Ovary (tissue), 3 donors: ENCODE measurements around the gene DAB1.

Experiments used
- EP300 ChIP-seq: sonication (generic); formaldehyde crosslinking; IDR thresholded peaks from one replicate; pipeline ENCODE4 v1.6.1; 2017; ENCODE audit warnings: antibody characterized with exemption
- POLR2A ChIP-seq: fragments of 450-650 bp; IDR thresholded peaks from one replicate; pipeline ENCODE4 v1.6.1; 2017; ENCODE audit warnings: antibody characterized with exemption, mild to moderate bottlenecking, moderate library complexity
- TF ChIP-seq, protein P1 (sequence below), 3 donors: fragments of 450-650 bp in 2 of 3; fragments of 200-600 bp in 1 of 3; IDR thresholded peaks; one replicate each; pipeline versions ENCODE4 v1.5.1 to v1.8.0; 2016 to 2022; ENCODE audit warnings: antibody characterized with exemption in 3 of 3, mild to moderate bottlenecking in 1 of 3
- donor health status: DM: no; HTN: no; CAD: no.

- TF ChIP-seq, protein P1, sequence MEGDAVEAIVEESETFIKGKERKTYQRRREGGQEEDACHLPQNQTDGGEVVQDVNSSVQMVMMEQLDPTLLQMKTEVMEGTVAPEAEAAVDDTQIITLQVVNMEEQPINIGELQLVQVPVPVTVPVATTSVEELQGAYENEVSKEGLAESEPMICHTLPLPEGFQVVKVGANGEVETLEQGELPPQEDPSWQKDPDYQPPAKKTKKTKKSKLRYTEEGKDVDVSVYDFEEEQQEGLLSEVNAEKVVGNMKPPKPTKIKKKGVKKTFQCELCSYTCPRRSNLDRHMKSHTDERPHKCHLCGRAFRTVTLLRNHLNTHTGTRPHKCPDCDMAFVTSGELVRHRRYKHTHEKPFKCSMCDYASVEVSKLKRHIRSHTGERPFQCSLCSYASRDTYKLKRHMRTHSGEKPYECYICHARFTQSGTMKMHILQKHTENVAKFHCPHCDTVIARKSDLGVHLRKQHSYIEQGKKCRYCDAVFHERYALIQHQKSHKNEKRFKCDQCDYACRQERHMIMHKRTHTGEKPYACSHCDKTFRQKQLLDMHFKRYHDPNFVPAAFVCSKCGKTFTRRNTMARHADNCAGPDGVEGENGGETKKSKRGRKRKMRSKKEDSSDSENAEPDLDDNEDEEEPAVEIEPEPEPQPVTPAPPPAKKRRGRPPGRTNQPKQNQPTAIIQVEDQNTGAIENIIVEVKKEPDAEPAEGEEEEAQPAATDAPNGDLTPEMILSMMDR (IDR thresholded peaks at IDR 0.05): no peak
- TF ChIP-seq POLR2A (no peak), EP300 (no peak)
Measured at GRCh38 chr1:57003398-57004139, 420.3 kb downstream of the DAB1 start.
